HG02938 (cell line): ENCODE results near the gene KRTAP20-3.

Source experiments
- ATAC-seq: cut with Tn5 transposase; IDR thresholded peaks from one replicate; pipeline ENCODE4 v1.9.1; 2021; ENCODE audit warnings: mild to moderate bottlenecking, moderate library complexity; ENCODE audit not compliant: unreplicated experiment

The KRTAP20-3 gene

DNA sequence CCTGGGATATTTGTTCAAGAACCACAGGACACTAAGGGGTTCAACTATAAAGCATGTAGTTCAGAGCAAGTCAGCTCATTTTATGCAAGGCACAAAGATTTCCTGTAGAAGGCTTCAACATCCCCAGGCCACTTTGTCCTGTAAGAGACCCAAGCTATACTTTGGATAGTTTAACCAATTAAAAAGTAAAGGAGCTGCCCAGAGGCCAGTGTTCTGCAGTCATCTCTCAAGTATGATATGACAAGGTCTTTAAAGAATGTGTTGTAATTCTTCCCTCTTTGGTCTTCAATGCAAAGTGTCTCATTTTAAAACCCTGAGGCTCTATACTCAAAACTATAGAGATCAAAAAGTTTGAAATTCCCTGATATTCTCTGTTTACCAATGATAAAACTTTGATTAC, 34.1 kb downstream of the KRTAP20-3 start:
- ATAC-seq = no peak

DNA sequence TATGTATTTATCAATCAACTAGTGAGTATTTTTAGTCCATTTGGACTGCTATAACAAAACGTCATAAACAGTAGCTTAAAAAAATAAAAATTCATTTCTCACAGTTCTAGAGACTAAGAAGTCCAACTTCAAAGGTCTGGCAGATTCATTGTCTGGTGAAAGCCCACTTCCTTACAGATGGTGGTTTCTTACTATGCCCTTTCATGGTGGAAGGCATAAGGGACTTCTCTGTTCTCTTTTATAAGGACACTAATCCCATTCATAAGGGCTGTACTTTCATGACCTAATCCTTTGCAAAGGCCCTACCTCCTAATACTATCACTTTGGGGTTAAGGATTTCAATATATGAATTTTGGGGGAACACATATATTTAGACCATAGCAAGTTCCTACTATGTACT, 37.9 kb downstream of the KRTAP20-3 start:
- ATAC-seq = no peak

DNA sequence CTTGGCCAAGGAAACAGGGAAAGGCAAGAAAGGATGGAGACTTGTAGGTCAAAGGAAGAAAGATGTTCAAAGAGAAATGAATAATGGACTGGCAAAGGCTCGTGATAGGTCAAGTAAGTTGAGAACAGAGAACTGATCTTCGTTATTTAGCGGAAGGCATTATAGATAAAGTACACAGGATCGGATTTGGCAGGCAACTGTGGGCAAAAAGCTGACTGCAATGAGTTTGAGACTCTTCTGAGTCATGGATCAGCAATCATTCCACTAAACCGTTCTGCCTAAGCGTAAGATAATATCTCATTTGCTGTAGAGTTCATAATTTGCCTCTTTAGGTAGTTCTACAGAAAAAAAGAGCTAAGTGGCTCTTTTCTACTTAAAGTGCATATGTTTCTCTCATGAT, 41.8 kb downstream of the KRTAP20-3 start:
- ATAC-seq = no peak

DNA sequence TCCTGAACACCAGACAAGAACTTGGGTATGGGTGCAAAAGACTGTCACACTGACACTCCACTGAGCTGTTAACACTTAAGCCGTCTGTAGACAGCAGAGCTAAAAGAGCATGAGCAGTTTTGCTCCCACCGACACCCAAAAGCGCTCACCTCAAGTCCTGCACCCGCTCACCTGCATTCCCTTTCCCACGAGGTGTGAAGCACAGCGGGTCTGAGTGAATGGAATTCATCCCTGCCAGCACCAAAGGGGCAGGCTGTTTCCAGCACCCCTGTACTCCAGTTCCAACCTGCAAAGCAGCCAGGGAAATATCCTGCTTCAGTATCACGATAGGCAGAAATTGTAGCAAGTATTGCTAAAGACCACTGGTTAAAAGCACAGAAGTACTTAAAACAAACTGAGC, 47.2 kb downstream of the KRTAP20-3 start:
- ATAC-seq = no peak
